Activated T-helper 2 cell treated with anti-CD3 and anti-CD28 coated beads, Interferon-gamma antibody, Interleukin-2, Interleukin-4, amounts not matched to agents 10 μg/mL and 5 μg/mL and 100 μg/mL, durations not matched to agents 14 hours and 24 hours and 36 hours (primary cell): ENCODE results near the gene AIFM3. TPM values are rescaled to one million over a fixed set of nuclear protein-coding genes. Genes with fewer than 3 reads are reported as not detected.
A peak's percentile ranks its signal among the peaks of the same experiment; 100 is the strongest.
"Not testable (repeated sequence)": the region's sequence is repeated elsewhere in the genome, so short reads cannot be mapped to it uniquely, and the experiment has no call there.

ENCODE experiments used
- DNase-seq: peaks from one replicate; pipeline ENCODE4 v3.0.0; 2021; ENCODE audit warnings: low spot score
- H3K27ac Mint-ChIP-seq: one replicate; pipeline ENCODE4 v1.8.0; 2021; ENCODE audit warnings: mixed read lengths
- H3K27me3 Mint-ChIP-seq: one replicate; pipeline ENCODE4 v1.8.0; 2021; ENCODE audit warnings: low read depth, mixed read lengths
- H3K36me3 Mint-ChIP-seq: one replicate; pipeline ENCODE4 v1.8.0; 2021; ENCODE audit warnings: low read depth, mixed read lengths
- H3K4me1 Mint-ChIP-seq: one replicate; pipeline ENCODE4 v1.8.0; 2021; ENCODE audit warnings: low read depth, mixed read lengths
- H3K4me3 Mint-ChIP-seq: one replicate; pipeline ENCODE4 v1.8.0; 2021; ENCODE audit warnings: low read depth, mild to moderate bottlenecking, moderate library complexity, mixed read lengths
- H3K9me3 Mint-ChIP-seq: one replicate; pipeline ENCODE4 v1.8.0; 2021; ENCODE audit warnings: mixed read lengths
- intact Hi-C: fragments of 100-400 bp; cut with micrococcal nuclease; formaldehyde crosslinking; loops from one replicate; pipeline ENCODE4 v1.15.1; 2023
- total RNA-seq: library from RNA; stranded (reverse); gene quantifications from 2 replicates; pipeline ENCODE4 v1.2.3, GENCODE V29; 2022

Gene AIFM3
- total RNA-seq: 0.23 and 0.30 TPM in 2 replicates

DNA sequence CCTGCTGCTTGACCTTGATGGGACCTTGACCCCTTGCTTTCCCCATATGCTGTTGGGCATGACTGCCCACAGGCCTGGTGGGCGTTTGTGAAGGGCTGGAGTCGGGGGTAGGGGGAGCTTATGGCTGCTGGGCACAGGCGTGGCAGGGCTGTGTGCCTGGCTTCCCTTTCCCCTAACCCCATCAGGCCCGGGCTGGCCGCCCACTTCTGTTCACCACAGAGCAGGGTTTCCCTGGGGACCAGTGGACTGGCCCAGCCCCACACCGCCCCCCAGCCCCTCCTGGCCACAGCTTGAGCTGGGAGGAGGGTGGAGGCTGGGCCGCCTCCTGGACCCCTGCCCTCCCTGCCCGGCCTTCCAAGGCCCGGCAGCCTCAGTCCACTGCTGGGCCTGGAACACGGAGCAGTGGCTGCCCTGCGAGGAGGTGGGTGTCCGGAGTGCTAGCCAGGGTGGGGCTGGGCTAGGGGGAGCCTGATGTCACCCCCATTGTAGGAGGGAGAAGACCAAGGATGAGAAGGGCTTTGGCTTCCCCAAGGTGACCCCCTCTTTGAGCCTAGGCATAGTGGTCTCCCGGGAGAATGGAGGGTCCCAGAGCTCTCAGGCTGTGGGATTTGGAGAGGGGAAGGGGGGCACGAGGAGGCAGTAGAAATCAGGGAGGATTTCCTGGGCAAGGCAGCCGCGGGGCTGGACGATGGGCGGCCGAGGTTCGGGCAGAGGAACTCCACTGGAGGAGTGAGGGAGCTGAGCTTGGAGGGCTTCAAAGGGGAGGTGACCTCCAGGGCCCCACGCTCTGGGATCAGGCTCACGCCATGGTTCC lies at the start of gene AIFM3:
Gene AIFM3 (plus strand): TSS at position 373 of the 814 bp plus-strand sequence. CDS start 690 bp downstream, outside the sequence.
- Mint-ChIP-seq H3K4me3 (no peak within 1 kb of the TSS), H3K27me3 (peaks cover 20% of the 10 kb centered on the region), H3K36me3 (no peaks in the 10 kb centered on the region), H3K9me3 (no peaks in the 10 kb centered on the region), H3K27ac (no peak within 1 kb of the TSS), H3K4me1 (peaks cover 7% of the 10 kb centered on the region)
- no peak for DNase-seq
- intact Hi-C loops: no loop called here

GRCh38 chr22:20918663-20919218 lies 48.3 kb upstream of the AIFM3 start:
- intact Hi-C loops: loop anchor here (5.0 kb wide), 1 partner anchor 84 kb away; the partner anchor contains the start of gene THAP7
- peaks cover 30% of the 10 kb centered on the region for H3K4me1 Mint-ChIP-seq
- DNase-seq: no peak

GRCh38 chr22:20919718-20920117 lies 47.3 kb upstream of the AIFM3 start:
- Mint-ChIP-seq H3K4me3 (peak overlapping the region; percentile 94), H3K27ac (no peak overlapping the region), H3K36me3 (peaks cover 39% of the 10 kb centered on the region), H3K4me1 (peaks cover 30% of the 10 kb centered on the region), H3K9me3 (no peaks in the 10 kb centered on the region), H3K27me3 (peaks cover under 1% of the 10 kb centered on the region)
- no peak for DNase-seq
- intact Hi-C loops: loop anchor here (5.0 kb wide), 1 partner anchor 83 kb away; the partner anchor contains the start of gene THAP7

More at GRCh38 chr22:20918663-20919218, 48.3 kb upstream of the AIFM3 start:
- Mint-ChIP-seq H3K27me3 (peaks cover 3% of the 10 kb centered on the region), H3K4me3 (peak overlapping the region; percentile 94), H3K9me3 (no peaks in the 10 kb centered on the region), H3K36me3 (peaks cover 39% of the 10 kb centered on the region), H3K27ac (peak overlapping the region; percentile 82)

- H3K9me3 Mint-ChIP-seq: no peaks in the 10 kb centered on the region
- intact Hi-C loops: no loop called here
- no peaks in the 10 kb centered on the region for H3K27me3 Mint-ChIP-seq
- peaks cover 46% of the 10 kb centered on the region for H3K36me3 Mint-ChIP-seq
- no peak for DNase-seq
- peak overlapping the region; percentile 94 for H3K4me3 Mint-ChIP-seq
- H3K27ac Mint-ChIP-seq: peak overlapping the region; percentile 10
- H3K4me1 Mint-ChIP-seq: peaks cover 35% of the 10 kb centered on the region
These were observed 46.2 kb upstream of the AIFM3 start for GRCh38 chr22:20920881-20921203.

DNA sequence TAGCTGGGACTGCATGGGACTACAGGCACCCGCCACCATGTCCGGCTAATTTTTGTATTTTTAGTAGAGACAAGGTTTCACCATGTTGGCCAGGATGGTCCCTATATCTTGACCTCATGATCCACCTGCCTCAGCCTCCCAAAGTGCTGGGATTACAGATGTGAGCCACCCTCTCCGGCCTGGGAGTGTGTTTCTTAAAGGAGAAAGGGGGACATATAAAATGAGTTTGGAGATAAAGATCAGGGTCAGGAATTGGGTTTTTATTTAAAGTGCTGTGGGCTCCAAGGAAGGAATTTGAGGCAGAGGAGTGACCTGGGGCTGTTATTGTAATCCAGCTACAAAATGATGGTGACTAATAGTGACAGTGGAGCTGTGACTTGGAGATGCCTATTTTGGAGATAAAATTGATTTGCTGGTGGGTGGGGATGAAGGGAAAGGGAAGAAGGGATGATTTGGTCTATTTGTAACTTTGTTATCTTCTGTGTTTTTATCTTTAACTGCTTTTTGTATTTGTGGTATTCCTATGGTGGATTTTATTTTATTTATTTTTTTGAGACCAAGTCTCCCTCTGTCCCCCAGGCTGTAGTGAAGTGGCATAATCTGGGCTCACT lies 44.8 kb upstream of the AIFM3 start:
- Mint-ChIP-seq H3K4me3 (peak overlapping the region; percentile 3), H3K9me3 (no peaks in the 10 kb centered on the region), H3K4me1 (peaks cover 36% of the 10 kb centered on the region), H3K27me3 (no peaks in the 10 kb centered on the region), H3K27ac (peak overlapping the region; percentile 13), H3K36me3 (peaks cover 54% of the 10 kb centered on the region)
- DNase-seq: no peak
- intact Hi-C loops: no loop called here

GRCh38 chr22:20926243-20926642 lies 40.8 kb upstream of the AIFM3 start:
- peaks cover 45% of the 10 kb centered on the region for H3K36me3 Mint-ChIP-seq
- peak overlapping the region; percentile 1 for H3K27ac Mint-ChIP-seq
- H3K27me3 Mint-ChIP-seq: no peaks in the 10 kb centered on the region
- intact Hi-C loops: no loop called here
- H3K4me3 Mint-ChIP-seq: no peak overlapping the region
- no peaks in the 10 kb centered on the region for H3K9me3 Mint-ChIP-seq
- no peak for DNase-seq
- peaks cover 20% of the 10 kb centered on the region for H3K4me1 Mint-ChIP-seq

DNA sequence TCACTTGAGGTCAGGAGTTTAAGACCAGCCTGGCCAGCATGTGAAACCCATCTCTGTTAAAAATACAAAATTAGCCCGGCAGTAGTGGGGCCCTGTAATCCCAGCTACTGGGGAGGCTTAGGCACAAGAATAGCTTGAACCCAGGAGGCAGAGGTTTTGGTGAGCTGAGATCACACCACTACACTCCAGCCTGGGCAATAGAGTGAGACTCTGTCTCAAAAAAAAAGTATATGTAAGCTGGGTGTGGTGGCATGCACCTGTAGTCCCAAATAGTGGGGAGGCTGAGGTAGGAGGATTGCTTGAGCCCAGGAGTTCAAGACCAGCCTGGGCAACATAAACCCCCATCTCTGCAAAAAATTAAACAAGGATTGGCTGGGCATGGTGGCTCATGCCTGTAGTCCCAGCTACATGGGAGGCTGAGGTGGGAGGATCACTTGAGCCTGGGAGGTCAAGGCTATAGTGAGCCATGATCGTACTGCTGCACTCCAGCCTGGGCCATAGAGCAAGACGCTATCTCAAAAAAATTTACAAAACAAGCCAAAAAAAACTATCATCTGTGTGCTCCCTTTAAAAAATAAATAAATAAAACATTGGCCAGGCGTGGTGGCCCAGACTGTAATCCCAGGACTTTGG lies 39.0 kb upstream of the AIFM3 start:
- Mint-ChIP-seq H3K4me3 (no peak overlapping the region), H3K4me1 (peaks cover 12% of the 10 kb centered on the region), H3K9me3 (no peaks in the 10 kb centered on the region), H3K36me3 (peaks cover 39% of the 10 kb centered on the region), H3K27me3 (no peaks in the 10 kb centered on the region), H3K27ac (no peak overlapping the region)
- intact Hi-C loops: no loop called here
- no peak for DNase-seq

DNA sequence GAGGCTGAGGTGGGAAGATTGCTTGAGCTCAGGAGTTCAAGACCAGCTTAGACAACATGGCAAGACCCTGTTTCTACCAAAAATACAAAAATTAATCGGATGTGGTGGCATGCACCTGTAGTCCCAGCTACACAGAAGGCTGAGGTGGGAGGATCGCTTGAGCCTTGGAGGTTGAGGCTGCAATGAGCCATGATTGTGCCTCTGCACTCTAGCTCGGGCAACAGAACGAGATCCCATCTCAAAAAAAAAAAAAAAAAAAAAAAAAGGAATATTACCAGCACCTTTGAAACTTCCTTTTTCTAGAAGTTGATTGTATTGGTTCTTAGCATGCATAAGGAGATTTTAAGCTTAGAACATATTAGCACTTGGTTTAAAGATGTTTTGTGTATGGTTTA lies 38.5 kb upstream of the AIFM3 start:
- H3K27me3 Mint-ChIP-seq: no peaks in the 10 kb centered on the region

DNA sequence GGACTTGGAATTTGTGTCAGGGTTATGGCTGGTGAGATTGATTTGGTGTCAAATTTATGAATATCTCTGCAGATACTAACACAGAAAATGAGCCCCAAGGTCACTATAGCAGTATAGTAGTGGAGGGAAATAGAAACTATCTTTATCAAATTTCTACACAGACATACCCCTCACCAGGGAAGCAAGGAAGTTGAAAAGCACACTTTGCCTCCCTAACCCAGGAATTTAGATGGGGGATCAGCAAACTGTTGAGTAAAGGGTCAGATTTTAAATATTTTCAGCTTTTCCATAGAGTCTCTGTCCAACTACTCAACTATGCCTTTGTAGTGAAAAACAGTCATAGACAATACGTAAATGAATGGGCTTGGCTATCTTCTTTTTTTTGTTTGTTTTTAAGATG lies 37.1 kb upstream of the AIFM3 start:
- no peak overlapping the region for H3K27ac Mint-ChIP-seq
- H3K9me3 Mint-ChIP-seq: no peaks in the 10 kb centered on the region
- no peak for DNase-seq
- no peak overlapping the region for H3K4me3 Mint-ChIP-seq
- peaks cover 52% of the 10 kb centered on the region for H3K36me3 Mint-ChIP-seq
- intact Hi-C loops: no loop called here
- H3K4me1 Mint-ChIP-seq: peaks cover 12% of the 10 kb centered on the region
- H3K27me3 Mint-ChIP-seq: no peaks in the 10 kb centered on the region

More for the DNA sequence above, 38.5 kb upstream of the AIFM3 start:
- Mint-ChIP-seq H3K27ac (no peak overlapping the region), H3K9me3 (no peaks in the 10 kb centered on the region), H3K4me3 (no peak overlapping the region), H3K36me3 (peaks cover 40% of the 10 kb centered on the region), H3K4me1 (peaks cover 12% of the 10 kb centered on the region)
- intact Hi-C loops: no loop called here
- DNase-seq: no peak

GRCh38 chr22:20930435-20930834 lies 36.6 kb upstream of the AIFM3 start:
- H3K27ac Mint-ChIP-seq, H3K4me3 Mint-ChIP-seq, DNase-seq, intact Hi-C loops, H3K27me3 Mint-ChIP-seq, H3K9me3 Mint-ChIP-seq: not testable (repeated sequence)
- H3K36me3 Mint-ChIP-seq: peaks cover 54% of the 10 kb centered on the region
- peaks cover 11% of the 10 kb centered on the region for H3K4me1 Mint-ChIP-seq

- no peak for DNase-seq
- Mint-ChIP-seq H3K36me3 (peaks cover 51% of the 10 kb centered on the region), H3K4me3 (no peak overlapping the region), H3K27ac (no peak overlapping the region), H3K27me3 (no peaks in the 10 kb centered on the region), H3K9me3 (no peaks in the 10 kb centered on the region), H3K4me1 (peaks cover 6% of the 10 kb centered on the region)
- intact Hi-C loops: no loop called here
These were observed 35.9 kb upstream of the AIFM3 start for GRCh38 chr22:20931126-20931654.

GRCh38 chr22:20933910-20934309 lies 33.1 kb upstream of the AIFM3 start:
- Mint-ChIP-seq H3K4me1 (peaks cover 14% of the 10 kb centered on the region), H3K9me3 (no peaks in the 10 kb centered on the region), H3K27ac (no peak overlapping the region), H3K4me3 (no peak overlapping the region), H3K36me3 (peaks cover 57% of the 10 kb centered on the region), H3K27me3 (no peaks in the 10 kb centered on the region)
- intact Hi-C loops: no loop called here
- DNase-seq: no peak
